ENCODE data around the gene CCL1. TPM values are rescaled to one million over a fixed set of nuclear protein-coding genes. Genes with fewer than 3 reads are reported as not detected.
A peak's percentile ranks its signal among the peaks of the same experiment; 100 is the strongest.

CCL1 gene
- total RNA-seq, 6 experiments from 2014 or later: not detected

DNA sequence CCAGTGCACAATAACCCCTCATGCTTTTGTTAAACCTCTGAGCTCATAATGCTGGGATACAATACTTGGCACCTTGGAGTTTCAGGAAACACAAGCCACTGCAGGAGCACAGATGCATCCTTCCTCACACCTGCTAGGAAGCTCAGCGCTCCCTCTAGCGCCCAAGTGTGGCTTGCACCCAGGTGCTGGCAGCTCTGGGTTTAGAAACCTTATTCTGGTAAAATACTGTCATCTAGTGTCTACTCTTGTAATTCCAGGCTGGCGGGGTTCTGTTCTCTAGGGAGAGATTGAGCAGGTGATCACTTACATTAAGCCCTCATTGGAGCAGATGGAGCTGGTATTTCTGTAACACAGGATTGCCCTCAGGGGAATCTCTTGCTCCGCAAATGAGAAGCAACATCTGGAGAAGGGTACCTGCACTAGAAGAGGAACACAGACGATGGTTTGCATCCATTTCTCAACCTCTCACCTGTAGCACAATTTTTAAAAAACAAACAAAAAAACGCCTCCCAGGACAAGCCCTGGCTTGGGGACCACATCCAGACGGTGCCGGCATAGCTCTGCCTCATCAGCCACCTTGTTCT lies 1.5 kb downstream of the CCL1 start:
- peak; percentile 89 for DNase-seq
- Histone ChIP-seq H3K27ac (no peak overlapping the region), H3K4me1 (no peaks in the 10 kb centered on the region), H3K9me3 (no peaks in the 10 kb centered on the region), H3K4me3 (no peak overlapping the region), H3K27me3 (no peaks in the 10 kb centered on the region), H3K36me3 (no peaks in the 10 kb centered on the region)
- peak; percentile 97 to 99 (median 98) for ATAC-seq
- intact Hi-C loops (cut with DNase I): loop anchor here (5.0 to 10.0 kb wide), 2 partner anchors 157 to 159 kb away; no protein-coding TSS in a partner anchor
- 21% methylated on average over 6 of the region's 8 CpGs for WGBS (ENCODE audit: insufficient coverage, low coverage, low lambda C conversion rate, missing lambda C conversion rate)
- TF ChIP-seq POLR2A (IDR thresholded peaks at IDR 0.05): no peak
- TF ChIP-seq, protein P1, sequence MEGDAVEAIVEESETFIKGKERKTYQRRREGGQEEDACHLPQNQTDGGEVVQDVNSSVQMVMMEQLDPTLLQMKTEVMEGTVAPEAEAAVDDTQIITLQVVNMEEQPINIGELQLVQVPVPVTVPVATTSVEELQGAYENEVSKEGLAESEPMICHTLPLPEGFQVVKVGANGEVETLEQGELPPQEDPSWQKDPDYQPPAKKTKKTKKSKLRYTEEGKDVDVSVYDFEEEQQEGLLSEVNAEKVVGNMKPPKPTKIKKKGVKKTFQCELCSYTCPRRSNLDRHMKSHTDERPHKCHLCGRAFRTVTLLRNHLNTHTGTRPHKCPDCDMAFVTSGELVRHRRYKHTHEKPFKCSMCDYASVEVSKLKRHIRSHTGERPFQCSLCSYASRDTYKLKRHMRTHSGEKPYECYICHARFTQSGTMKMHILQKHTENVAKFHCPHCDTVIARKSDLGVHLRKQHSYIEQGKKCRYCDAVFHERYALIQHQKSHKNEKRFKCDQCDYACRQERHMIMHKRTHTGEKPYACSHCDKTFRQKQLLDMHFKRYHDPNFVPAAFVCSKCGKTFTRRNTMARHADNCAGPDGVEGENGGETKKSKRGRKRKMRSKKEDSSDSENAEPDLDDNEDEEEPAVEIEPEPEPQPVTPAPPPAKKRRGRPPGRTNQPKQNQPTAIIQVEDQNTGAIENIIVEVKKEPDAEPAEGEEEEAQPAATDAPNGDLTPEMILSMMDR (IDR thresholded peaks at IDR 0.05): peak; percentile 99 to 100 (median 100)

DNA sequence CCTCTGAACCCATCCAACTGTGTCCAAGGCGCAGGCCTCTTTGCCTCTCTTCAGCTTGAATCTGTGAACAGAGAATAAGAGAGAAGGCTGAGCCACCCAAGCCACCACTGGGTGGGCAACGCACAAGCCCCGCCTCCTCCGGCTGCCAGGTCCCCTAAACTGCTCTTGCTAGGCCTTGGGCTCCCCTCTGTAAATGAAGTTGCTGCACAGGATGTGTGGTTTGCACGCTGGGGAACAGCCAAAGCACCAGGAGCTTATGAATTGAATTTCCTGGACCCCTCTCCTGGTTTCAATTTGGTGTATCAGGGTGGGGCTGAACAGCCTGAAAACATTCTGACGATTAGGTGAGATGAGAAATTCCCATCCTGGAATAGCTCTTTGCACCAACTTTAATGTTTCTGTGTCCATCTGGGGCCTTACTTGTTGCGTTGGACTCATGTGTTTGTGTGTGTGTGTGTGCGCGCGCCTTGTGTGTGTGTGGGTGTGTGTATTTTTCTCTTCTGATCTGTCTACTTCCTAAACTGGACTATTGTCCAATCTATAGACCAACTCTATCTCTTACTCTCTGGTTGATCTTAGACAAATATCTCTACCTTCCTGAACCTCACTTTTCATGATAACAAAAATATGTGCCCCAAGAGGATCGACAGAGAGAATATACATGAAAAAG lies 2.3 kb downstream of the CCL1 start:
- intact Hi-C loops (cut with DNase I): loop anchor here (5.0 to 10.0 kb wide), 2 partner anchors 156 to 158 kb away; no protein-coding TSS in a partner anchor
- TF ChIP-seq, protein P1 (IDR thresholded peaks at IDR 0.05): no peak
- TF ChIP-seq POLR2A (IDR thresholded peaks at IDR 0.05): no peak
- ATAC-seq: no peak
- H3K27me3 ChIP-seq: no peaks in the 10 kb centered on the region
- no peaks in the 10 kb centered on the region for H3K4me1 ChIP-seq
- no peaks in the 10 kb centered on the region for H3K9me3 ChIP-seq
- H3K4me3 ChIP-seq: no peak overlapping the region
- DNase-seq: no peak
- WGBS (ENCODE audit: insufficient coverage, low coverage, low lambda C conversion rate, missing lambda C conversion rate): 48% methylated on average over 7 of the region's 11 CpGs
- no peak overlapping the region for H3K27ac ChIP-seq
- H3K36me3 ChIP-seq: no peaks in the 10 kb centered on the region

DNA sequence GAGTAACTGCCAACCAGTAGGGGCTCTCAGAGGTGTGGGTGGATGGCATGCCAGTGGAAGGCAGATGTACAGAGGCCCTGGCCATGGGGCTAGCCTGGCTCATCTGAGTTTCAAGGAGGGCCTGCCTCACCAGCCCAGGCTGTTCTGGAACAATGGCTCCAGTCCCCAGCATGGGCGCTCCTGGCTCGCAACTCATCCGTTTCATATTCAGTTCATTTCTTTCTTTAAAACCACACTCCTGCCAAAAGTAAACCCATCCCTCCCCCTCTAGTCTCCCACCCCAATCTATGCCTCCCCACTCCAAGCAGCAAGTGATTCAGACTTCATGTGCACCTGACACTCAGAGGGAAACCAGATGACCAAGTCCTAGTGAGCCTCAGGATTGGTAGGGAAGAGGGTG lies 4.4 kb downstream of the CCL1 start:
- no peak for DNase-seq
- intact Hi-C loops (cut with DNase I): no loop called here
- no peak overlapping the region for H3K27ac ChIP-seq
- H3K9me3 ChIP-seq: no peaks in the 10 kb centered on the region
- TF ChIP-seq POLR2A (IDR thresholded peaks at IDR 0.05): no peak
- TF ChIP-seq, protein P1 (IDR thresholded peaks at IDR 0.05): no peak
- no peaks in the 10 kb centered on the region for H3K36me3 ChIP-seq
- H3K4me3 ChIP-seq: no peak overlapping the region
- 96% methylated on average over 3 of the region's 3 CpGs for WGBS (ENCODE audit: insufficient coverage, low coverage, low lambda C conversion rate, missing lambda C conversion rate)
- no peak for ATAC-seq
- H3K27me3 ChIP-seq: no peaks in the 10 kb centered on the region
- no peaks in the 10 kb centered on the region for H3K4me1 ChIP-seq

DNA sequence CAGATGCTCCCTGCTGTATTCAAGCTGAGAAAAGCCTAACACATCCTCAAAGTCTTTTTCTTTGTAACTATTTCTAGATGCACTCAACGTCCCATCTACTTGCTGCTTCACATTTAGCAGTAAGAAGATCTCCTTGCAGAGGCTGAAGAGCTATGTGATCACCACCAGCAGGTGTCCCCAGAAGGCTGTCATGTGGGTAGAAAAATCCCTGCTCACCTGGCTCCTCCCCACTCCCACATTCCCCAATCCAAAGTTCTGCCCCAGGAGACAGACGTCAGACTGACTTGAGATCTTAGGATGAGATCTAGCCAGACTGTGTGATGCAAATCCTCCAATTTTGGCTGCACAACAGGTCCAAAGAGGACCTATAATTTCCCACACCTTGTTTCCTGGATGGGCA lies 5.6 kb downstream of the CCL1 start:
- no peaks in the 10 kb centered on the region for H3K36me3 ChIP-seq
- no peak overlapping the region for H3K4me3 ChIP-seq
- no peaks in the 10 kb centered on the region for H3K27me3 ChIP-seq
- no peak overlapping the region for H3K27ac ChIP-seq
- no peak for ATAC-seq
- 45% methylated on average over 2 of the region's 2 CpGs for WGBS (ENCODE audit: insufficient coverage, low coverage, low lambda C conversion rate, missing lambda C conversion rate)
- TF ChIP-seq, protein P1 (IDR thresholded peaks at IDR 0.05): no peak
- no peak for TF ChIP-seq POLR2A (IDR thresholded peaks at IDR 0.05)
- H3K4me1 ChIP-seq: no peaks in the 10 kb centered on the region
- no peaks in the 10 kb centered on the region for H3K9me3 ChIP-seq
- intact Hi-C loops (cut with DNase I): no loop called here
- DNase-seq: no peak
